CD4-positive, alpha-beta T cell treated with Interleukin-2 at 100 ng/mL for 4 hours (primary cell): ENCODE data around the gene RELA.

ENCODE experiments used
- DNase-seq: peaks from one replicate; pipeline ENCODE4 v3.0.0-alpha.2; 2020; ENCODE audit warnings: low spot score

RELA gene

DNA sequence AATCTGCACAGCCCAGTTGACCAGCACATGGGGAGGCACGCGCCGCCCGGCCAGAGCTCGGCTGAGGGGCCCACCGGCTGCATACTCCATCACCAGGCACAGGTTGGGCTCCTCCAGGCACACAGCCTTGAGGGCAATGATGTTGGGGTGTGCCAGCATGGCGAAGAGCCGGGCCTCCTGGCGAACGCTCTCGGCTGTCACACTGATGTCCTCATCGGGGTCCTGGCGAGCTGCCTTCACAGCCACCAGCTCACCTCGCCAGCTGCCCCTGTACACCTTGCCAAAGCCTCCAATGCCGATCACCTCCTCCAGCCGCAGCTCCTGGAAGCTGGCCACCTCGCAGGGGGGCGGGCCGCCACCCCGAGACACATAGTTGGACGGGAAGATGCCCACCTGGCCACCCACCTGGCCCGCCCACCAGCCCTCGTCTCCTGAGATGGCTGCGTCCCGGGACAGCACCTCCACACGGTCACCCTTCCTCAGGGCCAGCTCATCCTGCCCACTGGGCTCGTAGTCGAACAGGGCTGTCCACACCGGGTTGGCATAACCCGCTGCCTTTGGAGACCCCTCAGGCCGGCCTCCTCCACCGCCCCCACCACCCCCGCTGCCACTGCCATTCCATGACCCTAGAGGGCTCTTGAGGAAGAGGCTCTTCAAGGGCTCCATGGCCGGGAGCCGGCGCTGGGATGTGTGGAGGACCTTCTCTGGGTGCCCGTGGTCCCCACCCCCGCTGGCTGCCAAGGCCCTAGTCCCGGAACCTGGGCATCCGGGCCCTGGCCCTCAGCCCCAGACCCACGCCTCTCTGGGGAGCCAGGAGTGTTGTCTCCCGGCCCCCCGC lies 49.4 kb downstream of the RELA start:
- no peak for DNase-seq

DNA sequence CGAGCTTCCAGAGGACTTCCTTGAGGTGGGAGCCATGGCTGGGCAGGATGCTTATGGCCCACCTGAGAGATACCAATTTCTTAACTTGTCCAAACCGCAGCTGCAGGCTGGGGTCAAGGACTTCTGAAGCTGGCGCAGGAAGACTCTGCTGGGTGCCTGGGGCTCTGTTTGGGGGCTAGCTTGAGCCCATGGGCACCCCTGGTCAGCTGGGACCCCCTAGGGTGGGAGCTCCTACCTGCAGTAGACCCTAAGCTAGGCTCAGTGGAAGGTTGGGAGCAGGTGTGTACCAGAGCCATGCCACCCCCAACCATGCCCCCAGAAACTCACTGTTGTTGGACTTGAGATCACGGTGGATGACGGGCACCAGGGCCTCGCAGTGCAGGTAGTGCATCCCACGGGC lies 50.0 kb downstream of the RELA start:
- DNase-seq, result no peak

DNA sequence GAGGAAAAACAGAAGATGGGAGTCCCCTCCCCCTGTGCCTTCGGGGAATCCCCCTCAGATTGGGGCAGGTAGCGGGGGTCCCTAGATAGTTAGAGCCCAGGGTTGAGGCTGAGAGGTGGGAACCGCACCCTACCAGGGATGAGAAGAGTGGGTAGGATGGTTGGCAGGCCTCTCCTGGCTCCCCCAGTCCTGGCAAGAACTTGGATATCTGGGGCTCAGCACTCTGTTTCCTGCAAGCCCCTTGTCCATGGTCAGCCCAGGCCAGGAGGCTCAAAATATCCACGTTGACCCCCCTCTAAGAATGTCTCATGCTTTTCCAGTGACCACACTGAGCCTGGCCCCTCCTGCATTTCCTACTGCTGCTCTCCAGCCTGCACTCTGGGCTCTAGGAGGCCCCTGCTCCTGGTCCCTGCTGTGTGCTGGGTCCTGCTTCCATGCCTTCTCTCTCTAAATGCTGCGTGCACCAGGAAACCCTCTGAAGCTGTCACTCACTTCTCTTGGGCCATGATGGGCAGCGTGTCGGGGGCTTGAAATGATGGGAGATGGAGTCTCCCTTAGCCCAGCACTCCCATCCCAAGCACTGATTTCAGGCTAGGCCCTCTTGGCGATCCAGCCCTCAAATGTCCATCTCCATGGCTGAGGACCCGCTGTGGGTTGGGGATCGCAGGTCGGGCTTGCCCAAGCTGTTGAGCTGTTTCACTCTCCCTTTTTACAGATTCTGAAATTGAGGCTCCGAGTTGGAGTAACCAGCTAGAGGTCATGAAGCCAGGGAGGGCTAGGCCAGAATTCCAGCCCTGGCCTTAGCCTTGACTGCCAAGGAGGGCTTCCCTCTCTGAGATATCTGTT lies 50.7 kb downstream of the RELA start:
- no peak for DNase-seq

DNA sequence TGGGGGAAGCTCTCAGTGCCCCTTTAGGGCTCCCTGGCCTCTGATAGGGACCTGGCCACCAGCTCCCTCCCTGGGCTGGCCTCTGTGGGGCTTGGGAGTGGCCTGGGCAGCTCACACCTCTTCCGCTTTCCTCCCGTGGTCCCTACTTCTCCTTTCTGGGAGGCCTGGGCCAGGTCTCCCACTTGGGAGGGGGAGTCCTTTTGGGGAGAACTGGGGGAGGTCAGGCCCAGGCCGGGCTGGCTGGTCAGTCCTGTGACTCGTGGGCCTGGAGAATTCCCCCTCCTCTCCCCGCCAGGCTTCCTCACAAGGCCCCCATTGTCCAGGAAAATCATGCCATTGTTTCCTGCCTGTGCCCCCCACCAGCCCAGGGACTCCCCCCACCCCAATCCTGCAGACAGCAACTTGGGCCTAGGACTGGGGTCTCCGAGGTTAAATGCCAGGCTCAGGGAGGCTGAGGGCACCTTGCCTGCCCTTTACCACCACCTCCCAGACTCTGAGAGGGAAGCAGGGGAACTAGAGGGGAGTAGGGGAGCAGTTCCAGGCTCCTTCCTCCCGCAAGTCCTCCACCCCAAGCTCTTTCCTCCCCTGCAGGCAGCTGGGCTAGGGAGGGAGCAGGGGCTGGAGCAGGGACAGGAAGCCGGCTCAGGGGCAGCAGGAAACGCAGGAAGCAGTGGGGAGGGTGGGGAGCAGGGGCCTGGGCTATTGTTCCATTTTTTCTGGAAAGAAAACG lies 51.5 kb downstream of the RELA start:
- no peak for DNase-seq

DNA sequence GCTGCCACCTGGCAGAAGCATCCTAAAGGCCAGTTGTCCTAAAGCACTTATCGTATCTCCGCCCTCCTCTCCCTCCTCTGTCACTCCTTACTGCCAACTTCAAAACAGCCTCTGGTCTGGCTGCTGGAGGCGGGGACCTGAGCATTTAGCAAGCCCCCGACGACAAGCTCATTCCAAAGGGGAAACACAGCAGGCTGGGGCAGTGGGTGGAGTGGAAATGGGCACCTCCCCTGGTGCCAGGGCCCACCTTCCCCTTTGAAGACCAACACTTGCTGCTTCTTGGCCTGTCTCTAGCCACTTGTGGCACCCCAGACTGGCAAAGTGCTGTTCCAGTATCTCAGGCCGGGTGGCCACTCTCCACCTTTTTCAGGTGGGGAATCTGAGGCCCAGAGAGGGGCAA lies 52.3 kb downstream of the RELA start:
- no peak for DNase-seq

DNA sequence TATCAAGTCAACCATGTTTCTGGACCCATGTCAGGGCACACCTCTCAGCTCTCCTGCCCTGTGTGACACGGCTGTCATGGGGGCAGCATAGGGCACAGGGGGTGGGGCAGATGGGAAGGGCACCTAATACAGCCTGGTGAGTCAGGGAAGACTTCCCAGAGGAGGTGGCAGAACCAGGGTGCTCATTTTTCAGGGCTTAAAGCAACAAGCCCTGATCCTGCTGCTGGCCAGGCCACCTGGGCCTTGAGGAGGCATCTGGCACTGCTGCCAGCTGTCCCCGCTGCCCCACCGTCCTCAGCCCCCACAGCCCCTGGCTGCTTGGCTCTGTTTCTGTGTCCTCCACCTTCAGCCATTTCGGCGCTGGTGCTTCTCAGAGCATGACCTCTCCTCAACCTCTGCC lies 53.1 kb downstream of the RELA start:
- DNase-seq, result no peak

DNA sequence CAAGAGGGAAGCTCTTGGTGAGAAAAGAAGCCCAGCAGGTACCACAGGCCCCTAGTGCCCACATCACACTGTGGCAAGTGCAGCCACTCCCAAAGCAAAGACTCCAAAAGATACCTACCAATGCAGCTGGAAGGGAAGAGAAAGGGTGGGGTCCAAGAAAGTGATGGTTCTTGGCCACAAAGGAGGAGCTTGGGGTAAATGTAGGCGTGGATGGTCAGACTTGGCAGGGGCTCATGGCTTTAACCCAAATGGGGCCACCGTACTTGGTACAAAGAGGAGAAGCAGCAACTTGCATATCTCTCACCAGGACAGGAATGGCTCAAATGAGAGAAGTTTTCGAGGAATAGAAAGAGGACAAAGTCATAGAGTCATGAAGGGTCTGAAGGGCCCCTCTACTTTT lies 53.5 kb downstream of the RELA start:
- no peak for DNase-seq

DNA sequence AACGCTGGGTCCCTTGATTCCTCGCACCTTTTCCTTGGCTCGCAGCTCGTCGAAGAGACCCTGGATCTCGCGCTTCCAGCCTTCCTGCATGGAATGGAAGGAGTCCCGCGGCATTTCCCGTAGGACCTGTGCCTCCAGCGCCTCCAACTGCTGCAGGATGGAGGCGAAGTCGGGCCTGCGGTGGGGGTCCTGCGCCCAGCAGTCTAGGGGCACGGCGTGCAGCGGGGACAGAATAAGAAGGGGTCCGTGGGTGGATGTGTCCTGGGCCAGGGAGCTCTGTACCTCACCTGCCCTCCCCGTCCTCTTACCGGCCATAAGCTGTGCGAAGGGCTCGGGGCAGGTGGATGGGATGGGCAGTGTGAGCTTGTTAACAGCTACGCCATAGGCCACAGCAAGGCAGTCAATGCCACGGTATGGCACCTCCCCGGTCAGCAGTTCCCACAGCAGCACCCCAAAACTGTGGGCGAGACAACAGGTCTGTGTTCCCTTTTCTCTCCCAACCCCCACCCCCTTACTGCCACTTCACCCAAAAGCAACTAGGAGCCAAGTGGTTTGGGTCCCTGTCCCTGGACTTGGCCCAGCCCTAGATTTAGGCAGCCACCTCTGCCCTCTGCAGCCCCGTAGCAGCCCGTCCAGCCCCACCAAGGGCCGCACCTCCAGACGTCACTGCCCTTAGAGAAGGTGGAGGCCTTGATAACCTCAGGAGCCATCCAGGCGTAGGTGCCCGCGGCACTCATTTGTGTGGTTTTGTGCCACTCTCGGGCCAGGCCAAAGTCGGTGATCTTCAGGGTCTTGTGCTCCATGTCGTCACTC lies 54.9 kb downstream of the RELA start:
- no peak for DNase-seq

DNA sequence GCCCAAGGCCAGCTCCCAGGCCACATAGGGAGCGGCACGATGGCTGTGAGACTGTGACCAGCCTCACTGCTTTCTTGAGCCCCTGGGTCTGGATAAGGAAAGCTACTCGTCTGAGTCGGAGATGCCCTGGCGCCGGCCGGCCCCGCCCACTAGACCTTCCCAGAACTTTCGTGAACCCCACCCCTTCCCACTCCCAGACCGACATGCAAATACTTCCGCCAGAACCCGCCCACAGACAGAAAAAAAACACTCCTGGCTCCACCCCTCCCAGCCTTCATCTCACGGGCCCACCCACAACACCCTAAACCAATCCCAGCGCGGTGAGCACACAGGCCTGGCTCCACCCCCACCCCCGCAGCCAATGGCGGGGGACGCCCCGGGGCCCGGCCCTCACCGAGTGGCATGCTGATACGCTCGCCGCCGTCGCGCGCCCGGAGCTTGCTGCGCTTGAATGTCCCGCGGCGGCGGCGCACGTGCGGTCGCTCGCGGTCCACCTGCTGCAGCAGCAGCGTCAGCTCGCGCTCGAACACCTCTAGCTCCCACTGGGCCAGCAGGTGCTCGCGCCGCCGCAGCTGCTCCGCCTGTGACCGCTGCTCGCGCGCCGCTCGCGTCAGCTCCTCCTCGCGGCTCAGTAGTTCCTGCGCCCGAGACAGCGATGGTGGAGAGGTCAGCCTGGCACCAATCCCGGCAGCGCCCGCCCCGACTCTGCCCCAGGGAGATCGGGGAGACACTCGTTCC lies 55.7 kb downstream of the RELA start:
- DNase-seq, result no peak

DNA sequence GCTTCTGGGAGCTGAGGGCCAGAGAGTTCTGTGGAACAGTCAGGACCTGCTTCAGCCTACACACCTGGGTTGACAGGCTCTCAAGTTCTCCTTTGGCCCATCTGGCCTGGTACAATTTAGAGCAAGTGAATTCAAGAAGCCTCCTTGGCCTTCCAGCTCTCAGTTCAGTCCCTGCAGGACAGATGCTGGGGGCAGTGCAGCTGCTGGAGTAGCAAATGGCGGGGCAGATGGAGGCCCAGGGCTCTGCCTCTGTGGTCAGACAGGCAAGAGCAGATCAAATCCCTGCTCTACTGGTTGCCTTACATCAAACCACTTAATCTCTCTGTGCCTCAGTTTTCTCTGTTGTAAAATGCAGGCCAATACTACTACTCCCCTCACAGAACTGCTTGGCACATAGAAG lies 58.5 kb downstream of the RELA start:
- no peak for DNase-seq
